GM21515 (cell line): ENCODE data around the gene STK32C.

ENCODE experiments used
- ATAC-seq: cut with Tn5 transposase; IDR thresholded peaks from one replicate; pipeline ENCODE4 v1.9.1; 2021; ENCODE audit not compliant: unreplicated experiment

The STK32C gene

DNA sequence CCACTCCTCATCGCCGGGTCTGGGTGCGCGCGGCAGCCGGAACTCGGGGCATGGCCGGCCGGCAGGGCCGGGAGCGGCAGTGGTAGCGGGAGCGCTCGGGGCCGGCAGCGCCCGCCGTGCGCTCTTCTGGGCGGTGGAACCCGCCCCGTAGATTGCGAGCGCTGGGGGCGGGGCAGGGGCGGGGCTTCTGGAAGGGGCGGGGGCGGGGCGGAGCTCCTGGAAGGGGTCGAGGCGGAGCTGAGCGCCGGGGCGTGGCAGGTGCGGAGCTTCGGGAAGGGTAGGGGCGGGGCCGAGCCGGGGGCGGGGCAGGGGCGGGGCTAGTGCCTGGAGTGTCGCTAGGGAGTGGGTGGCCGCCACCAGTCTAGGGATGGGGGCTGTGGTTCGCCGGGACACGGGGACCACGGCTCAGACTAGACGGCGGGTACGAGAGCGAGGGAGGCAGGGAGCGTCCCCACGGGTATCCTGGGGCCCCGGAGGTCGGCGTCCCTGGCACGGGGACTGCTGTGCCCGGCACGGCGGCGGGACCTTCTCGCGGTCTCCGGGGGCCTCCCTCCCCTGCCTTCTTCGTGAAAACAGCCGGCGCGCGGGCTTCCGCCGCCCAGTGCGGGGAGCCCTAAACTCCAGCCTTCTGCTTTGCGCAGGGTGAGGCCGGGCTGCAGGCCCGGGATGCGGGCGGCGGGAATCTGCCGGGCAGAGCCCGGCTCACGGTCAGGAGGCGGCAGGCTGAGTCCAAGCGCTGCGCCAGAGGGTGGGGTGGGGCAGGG is at the start of gene STK32C:
TSS of gene STK32C (minus strand) at position 128 of the 764 bp plus-strand sequence. CDS start at position 11, 117 bp downstream.
- ATAC-seq = peak; percentile 78

DNA sequence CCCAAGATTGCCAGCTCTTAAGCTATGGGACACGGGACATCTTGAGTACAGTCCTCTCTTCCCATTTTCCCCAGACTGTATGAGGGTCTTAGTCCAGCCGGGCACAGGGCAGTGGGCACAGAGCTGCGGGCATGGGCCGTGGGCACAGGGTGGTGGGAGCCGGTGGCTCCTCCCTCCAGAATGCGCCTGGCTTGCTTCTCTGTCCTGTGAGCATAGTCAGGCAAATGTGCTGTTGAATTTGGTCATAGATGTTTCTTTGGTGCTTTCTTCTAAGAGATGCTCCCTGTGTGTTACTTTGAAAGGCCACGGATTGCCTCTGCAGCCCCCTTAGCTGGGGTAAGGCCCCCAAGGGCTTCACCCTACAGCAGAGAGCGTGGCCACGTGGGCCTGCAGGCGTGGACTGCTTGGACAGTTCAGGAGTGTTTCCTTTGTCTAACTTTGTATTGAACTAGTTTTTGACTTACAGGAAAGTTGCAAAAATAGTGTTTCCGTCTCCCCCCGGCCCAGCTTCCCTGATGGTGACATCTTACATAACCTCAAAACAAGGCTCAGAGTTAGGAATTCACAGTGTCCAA is 49.0 kb upstream of the STK32C start:
- ATAC-seq = no peak

DNA sequence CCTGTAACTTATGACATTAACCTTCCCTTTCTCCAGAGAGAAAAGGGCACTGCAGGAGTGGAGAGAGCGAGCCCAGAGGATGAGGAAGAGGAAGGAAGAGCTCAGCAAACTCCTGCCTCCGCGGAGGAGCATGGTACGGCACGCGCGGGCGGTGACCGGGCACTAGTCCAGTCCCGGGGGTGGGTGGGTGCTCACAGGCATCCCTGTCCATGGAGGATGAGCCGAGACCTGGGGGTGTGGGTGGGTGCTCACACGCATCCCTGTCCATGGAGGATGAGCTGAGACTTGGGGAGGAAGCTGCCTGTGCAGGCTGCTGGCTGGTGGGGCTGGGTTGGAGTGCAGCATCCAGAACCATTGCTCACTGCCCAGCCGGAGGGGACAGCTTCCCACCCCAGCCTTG is 48.0 kb upstream of the STK32C start:
- no peak for ATAC-seq

DNA sequence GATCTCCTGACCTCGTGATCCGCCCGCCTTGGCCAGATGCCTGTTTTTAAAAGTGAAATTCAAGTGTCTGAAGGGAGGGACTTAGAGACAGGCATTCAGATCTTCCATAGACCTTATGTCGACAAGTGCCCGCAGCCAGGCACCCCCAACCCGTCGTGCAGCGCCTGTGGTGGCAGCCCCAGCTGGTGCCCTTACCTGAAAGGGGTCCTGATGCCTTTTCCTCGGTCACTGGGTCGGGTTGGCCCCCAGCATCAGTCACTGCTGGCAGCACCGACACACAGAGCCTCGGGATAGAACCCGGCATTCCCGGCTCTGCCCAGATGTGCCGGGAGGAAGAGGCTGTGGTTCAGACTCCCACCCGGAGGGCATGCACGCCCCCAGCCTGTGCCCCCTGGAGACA is 47.5 kb upstream of the STK32C start:
- ATAC-seq = no peak

DNA sequence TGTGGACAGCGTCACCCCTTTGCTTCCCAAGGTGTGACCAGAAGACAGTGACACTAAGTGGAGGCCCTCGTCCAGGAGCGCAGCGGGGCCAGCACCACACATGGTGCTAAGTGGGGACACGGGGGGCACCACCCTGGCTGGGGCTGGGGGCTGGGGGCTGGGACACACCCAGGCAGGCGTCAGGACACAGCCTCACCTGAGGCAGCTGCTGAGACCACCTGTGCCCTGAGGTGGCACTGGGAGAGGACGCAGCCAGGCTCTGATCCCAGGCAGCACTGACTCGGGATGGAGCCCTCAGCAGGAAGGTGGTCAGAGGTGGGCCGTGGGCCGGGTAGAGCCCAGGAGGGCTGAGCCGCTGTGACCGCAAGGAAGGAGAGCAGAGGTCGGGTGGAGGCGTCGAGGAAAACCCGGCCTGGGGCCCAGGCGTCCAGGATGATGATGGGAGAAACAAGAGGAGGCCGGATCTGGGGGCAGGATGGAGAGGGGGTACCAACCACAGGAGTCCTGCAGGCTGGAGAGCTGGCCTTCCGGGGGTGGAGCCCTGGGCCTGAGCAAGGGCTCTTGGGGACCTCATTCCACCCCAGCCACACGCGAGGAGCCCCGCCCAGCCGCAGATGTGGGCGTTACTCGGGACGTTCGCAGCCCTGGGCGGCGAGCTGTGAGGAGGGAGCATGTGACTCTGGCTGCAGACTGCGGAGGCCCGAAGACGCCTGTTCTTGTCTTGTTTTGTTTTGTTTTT is 46.8 kb upstream of the STK32C start:
- ATAC-seq = no peak

DNA sequence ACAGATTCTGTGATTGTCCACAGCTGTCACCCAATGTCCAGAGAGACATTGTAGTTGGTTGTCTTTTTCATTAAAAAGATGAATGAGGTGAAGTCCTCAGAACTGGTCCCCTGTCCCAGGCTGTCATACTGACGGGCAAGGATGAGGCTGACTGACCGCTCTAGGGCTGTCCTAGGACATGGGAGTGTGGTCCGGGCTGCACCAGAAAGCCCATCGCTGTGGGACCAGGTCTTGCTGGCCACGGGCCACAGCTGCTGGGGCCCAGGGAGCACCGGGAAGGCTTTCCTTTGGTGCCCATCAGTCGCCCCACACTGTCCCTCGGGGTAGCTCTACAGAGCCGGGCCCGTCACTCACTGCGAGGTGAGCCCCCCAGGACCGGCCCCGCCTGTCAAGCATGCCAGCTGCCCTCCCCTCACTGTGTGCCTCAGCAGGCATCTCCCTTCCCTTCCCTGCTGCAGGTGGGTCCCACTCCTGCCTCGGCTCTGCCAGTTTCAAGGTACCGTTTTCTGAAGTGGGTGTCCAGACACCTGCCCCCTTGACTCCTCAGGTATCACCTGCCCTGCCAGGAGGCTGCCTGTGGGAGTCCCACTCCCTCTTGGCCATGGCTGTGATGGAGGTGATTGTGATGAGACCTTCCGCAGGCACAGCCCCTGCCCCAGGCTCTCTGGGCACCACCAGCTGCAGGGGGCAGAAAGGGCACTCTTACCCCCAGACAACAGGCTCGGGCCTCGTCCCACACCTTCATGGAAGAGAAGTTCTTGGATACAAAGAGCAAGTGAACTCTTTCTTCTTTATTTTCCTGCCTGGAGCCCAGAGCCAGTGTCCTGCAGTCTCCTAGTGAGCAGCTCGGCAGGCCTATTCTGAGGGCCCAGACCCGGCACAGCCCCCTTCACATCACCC is 46.0 kb upstream of the STK32C start:
- ATAC-seq = no peak

DNA sequence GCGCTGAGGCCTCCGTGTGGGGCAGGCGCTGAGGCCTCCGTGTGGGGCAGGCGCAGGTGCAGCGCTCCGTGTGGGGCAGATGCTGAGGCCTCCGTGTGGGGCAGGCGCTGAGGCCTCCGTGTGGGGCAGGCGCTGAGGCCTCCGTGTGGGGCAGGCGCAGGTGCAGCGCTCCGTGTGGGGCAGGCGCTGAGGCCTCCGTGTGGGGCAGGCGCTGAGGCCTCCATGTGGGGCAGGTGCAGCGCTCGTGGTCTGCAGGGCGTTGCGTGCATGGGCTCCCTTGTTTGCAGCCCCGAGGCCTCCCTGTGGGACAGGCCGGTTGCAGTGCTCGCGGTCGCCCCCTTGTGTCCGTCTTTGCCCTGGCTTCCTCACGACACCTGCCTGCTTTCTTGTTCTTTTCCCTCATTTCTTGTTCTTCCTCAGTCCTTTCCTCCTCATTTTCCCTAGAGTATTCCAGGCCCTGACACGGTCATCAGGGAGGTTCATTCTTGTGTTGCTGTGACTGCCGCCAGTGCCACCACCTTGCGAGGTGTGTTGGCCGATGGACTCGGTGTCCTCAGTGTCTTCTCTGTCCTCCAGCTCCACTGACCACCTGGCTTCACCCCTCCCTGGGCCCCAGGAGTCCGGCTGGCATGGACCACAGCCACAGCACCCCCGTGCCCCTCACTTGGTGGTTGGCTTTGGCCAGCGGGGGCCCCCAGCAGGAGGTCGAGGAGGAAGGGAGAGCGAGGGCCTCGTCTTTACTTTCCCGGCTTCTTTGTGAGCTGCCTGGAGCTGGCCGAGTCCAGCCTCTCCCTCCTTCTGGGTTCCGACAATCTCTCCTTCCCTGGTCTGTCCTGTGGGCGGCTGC is 44.9 kb upstream of the STK32C start:
- peak; percentile 67 for ATAC-seq

DNA sequence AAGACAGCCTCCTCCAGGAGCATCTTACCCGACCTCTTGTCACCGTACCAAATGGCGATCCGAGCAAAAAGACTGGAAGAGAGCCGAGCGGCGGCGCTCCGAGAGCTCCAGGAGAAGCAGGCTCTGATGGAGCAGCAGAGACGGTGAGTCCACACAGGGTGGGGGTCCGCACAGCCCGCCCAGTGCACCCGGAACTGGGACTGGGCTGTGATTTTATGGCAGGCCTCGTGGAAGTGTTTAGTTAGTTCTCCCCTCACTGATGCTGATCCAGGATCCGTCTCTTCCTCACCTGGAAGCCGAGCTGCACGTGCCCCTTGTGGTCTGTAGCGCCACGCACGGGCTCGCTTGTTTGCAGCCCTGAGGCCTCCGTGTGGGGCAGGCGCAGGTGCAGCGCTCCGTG is 43.9 kb upstream of the STK32C start:
- ATAC-seq = no peak

DNA sequence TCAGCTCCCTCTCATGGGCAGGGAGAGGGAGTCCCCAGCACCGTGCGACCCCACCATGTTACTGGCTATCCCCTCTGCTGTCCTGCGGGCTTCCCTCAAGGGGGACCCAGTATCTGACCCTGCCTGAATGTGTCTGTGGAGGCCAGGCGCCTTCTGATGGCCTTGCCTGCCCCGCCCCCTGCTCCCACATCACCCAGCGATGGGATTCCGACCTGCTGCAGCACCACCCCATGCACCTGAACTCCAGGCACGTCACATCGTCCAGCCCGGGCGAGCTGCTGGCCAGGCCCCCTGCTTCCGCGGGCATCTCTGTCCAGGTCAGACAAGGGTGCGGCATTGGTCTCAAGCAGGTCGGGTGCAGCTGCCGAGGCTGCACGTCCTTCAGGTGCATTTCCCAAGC is 43.2 kb upstream of the STK32C start:
- ATAC-seq = no peak

DNA sequence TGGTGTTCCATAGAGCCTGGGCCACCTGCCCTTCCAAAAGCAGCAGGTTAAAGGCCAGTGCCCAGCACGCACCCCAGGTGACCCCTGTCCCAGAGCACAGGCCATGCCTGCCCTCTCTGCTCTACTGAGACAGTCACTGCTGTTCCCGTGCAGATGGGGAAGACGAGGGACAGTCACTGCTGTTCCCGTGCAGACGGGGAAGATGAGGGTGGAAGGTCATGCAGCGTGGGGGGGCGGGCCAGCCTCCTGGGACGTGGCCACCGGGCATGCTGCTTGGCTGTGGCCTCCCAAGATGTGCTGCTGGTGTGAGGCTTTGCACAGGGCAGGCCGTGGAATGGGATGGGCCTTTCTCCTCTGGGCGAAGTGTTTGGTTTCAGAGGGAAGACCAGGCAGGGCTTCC is 42.6 kb upstream of the STK32C start:
- no peak for ATAC-seq

DNA sequence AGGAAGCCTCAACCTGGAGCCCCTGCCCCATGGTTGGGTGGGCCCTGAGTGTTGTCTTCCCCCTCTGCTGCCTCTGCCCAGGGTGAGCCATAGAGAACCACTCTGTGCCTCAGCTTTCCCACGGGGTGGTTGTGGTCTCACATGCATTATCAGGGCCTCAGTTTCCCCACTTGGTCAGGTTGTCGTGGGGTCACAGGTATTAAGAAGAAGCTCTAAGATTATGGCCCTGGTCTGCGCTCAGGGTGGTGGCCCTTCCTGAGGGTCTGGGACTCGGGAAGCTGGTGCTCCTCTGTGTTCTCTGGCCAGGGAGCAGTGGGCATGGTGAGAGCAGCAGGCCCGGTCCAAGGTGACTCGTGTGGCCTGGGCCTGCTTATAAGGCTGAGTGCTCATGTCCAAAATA is 42.0 kb upstream of the STK32C start:
- ATAC-seq = no peak

DNA sequence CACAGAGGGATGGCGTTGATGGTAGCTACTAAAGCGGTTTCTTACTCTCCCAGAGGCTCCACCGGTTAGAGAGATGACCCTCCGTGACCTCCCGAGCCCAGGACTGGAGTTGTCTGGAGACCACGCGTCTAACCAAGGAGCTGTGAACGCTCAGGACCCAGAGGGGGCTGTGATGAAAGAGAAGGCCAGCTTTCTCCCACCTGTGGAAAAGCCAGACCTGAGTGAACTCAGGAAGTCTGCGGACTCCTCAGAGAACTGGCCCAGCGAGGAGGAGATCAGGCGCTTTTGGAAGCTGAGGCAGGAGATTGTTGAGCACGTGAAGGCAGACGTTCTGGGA is 40.1 kb upstream of the STK32C start:
- no peak for ATAC-seq

DNA sequence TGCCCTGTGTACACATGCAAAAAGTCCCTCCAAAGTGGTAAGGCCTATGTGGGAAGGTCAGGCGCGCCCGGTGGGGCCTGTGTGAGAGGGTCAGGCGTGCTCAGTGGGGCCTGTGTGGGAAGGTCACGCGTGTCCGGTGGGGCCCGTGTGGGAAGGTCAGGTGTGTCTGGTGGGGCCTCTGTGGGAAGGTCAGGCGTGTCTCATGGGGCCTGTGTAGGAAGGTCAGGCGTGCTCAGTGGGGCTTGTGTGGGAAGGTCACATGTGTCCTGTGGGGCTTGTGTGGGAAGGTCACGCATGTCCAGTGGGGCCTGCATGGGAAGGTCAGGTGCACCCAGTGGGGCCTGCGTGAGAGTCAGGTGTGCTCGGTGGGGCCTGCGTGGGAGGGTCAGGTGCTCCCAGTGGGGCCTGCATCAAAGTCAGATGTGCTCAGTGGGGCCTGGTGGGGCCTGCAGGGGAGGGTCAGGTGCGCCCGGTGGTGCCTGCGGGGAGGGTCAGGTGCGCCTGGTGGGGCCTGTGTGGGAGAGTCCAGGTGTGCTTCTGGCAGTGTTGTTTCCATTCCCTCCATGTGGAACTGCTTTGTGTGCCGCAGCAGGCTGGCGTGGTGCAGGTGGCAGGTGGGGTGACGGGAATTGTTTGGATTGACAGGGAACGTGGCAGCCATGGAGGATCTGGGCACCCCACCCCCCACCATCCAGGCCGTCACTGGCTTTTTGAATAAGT is 39.6 kb upstream of the STK32C start:
- ATAC-seq = no peak

DNA sequence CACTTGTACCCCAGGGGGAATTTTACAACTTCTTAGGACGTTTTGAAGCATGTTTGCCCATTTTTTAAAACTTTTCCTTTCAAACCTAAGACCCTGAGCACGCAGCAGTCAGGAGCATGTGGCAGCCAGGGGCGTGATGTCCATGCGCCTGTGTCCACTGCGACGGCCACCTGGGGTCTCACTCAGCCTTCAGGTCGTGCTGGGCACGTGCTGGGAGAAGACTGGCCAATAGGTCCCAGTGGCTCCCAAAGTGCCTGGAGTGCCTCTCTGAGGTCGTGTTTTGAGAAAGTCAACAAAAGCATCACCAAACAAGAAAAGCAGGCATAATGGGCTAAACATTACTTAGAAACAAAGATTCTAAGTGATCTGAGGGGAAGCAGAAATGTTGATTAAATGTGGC is 39.1 kb upstream of the STK32C start:
- no peak for ATAC-seq

DNA sequence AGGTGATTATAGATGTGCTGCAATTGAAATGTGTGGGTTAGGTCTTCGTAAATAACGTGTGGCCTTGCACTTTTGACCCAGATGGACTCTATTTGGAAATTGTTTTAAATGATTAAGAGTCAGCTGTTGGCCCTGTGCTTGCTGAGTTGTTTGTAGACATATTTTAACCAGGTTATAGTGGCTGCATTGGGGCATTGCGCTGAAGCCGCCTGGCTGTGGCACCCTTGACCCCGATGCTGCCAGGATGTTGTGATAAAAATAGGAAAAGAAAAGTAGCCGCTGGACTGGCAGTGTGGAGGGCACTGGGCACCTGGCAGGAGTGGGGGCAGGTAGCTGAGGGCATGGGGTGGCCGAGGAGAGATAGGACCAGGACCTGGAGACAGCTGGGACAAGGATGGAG is 37.6 kb upstream of the STK32C start:
- no peak for ATAC-seq

DNA sequence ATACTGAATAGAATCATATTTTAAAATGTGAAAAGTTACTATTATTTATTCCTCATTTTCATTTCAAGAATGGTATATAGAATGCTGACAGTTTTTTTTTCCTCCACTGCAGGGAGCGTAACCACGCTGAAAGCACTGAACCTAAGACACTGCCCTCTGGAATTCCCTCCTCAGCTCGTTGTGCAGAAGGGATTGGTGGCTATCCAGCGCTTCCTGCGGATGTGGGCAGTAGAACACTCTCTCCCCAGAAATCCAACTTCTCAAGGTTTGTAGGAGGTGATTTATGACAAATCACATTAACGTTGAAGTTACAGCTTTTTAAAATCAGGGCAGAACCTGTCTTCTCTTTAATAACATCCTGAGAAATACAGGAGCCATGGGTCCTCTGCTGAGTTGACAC is 36.6 kb upstream of the STK32C start:
- no peak for ATAC-seq

DNA sequence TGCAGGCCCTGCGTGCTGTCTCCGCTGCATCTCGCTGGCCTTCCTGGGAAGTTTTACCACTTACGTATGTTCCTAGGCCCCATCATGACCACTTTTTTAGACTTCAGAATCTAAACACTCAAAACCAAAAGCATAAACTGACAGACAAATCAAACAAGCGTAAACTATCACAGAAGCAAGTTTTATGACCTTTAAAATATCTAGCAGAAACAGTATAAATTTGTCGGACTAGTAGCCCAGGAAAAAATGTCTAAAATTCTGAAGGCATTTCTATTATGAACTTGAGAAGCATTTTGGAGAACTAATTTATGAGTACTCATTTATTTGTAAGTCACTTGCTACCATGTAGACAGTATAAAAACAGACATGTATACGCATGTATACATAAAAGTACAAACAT is 34.8 kb upstream of the STK32C start:
- ATAC-seq = no peak

DNA sequence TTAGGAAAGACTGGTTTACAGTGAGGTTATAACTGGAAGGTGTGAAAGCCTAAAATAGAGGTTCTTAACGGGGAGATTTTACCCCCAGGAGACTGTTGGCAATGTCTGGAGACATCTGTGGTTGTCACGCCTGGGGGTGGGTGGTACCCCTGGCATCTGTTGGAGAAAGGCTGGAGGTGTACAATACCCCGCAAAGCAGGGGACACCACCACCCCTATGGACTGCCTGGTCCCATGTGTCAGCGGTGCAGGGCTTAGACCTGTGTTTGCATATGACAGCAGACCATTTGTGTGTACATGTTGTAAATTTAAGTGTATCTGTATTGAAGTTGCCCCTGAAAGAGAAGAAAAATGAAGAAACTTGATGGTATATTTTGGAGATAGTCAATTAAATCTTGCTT is 34.0 kb upstream of the STK32C start:
- no peak for ATAC-seq

DNA sequence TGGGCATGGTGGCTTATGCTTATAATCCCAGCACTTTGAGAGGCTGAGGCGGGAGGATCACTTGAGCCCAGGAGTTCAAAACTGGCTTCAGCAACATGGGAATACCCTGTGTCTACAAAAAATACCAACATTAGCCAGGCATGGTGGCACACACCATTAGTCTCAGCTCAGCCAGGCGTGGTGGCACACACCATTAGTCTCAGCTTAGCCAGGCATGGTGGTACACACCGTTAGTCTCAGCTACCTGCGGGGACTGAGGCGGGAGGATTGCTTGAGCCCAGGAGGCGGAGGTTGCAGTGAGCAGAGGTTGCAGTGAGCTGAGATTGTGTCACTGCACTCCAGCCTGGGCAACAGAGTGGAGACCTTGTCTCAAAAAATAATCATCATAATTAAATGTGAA is 33.3 kb upstream of the STK32C start:
- no peak for ATAC-seq

DNA sequence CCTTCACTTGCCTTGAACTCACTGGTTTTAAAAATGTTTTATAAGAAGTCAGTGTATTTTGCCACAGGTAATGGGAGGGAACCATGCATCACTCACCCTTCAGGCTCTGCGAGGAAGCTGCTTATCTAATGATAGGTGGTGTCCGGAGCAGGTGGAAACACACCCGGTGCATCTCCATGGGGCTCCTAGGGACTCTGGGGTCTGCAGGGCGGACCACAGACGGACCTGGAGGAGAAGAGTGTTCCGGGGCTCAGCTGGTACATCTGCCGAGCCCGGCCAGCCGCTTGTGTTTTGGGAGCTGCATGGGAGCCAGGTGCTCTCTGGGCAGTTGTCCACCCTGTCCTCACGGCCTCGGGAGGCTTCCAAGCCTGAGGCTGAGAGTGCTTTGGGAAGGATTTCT is 31.5 kb upstream of the STK32C start:
- no peak for ATAC-seq
